Mammary epithelial cell (primary cell): ENCODE measurements around the gene ACRV1.

Experiments
- EZH2 ChIP-seq: IDR thresholded peaks from 2 replicates; pipeline ENCODE4 v1.6.1; 2012; ENCODE audit warnings: low read length, inconsistent platforms, borderline replicate concordance
- TF ChIP-seq, protein P1 (sequence below), 2 donors: IDR thresholded peaks in 1 of 2; conservative IDR thresholded peaks in 1 of 2; 2 replicates each; pipeline ENCODE4 v1.5.1; 2011 to 2012; ENCODE audit warnings: inconsistent platforms in 2 of 2, low read length in 2 of 2, mild to moderate bottlenecking in 2 of 2, control low read depth in 1 of 2, low read depth in 1 of 2; ENCODE audit not compliant: insufficient read depth in 1 of 2; ENCODE audit errors: extremely low read depth in 1 of 2

DNA sequence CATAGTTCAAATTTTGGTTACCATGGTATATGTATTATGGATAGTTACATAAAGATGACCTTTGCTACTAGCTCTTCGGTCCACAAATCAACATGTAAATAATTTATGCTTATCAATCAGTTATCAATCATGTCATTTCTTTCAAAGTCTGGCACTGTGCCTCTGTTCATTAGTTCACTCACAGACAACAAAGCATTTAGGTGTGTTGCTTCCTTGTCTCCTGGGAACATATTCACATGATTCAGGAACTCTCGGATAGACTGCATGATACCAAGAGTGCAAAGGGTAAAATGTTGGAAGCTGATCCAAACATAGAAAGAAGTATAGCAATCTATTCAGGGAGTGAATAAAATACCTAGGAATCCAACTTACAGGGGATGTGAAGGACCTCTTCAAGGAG is 14.3 kb upstream of the ACRV1 start:
- TF ChIP-seq, protein P1, sequence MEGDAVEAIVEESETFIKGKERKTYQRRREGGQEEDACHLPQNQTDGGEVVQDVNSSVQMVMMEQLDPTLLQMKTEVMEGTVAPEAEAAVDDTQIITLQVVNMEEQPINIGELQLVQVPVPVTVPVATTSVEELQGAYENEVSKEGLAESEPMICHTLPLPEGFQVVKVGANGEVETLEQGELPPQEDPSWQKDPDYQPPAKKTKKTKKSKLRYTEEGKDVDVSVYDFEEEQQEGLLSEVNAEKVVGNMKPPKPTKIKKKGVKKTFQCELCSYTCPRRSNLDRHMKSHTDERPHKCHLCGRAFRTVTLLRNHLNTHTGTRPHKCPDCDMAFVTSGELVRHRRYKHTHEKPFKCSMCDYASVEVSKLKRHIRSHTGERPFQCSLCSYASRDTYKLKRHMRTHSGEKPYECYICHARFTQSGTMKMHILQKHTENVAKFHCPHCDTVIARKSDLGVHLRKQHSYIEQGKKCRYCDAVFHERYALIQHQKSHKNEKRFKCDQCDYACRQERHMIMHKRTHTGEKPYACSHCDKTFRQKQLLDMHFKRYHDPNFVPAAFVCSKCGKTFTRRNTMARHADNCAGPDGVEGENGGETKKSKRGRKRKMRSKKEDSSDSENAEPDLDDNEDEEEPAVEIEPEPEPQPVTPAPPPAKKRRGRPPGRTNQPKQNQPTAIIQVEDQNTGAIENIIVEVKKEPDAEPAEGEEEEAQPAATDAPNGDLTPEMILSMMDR (conservative IDR thresholded peaks at IDR 0.05 in 1 of 2, IDR thresholded peaks at IDR 0.05 in 1 of 2; ENCODE audit: extremely low read depth in 1 of 2, insufficient read depth in 1 of 2, low read depth in 1 of 2, low read length in 2 of 2): no peak
- no peak for TF ChIP-seq EZH2
